HS-27A (cell line): Measurements from ENCODE around the gene RDH11.

ENCODE experiments used
- DNase-seq: peaks from one replicate; pipeline ENCODE4 v3.0.0-alpha.2; 2012; ENCODE audit warnings: low read depth, missing footprints

The RDH11 gene

DNA sequence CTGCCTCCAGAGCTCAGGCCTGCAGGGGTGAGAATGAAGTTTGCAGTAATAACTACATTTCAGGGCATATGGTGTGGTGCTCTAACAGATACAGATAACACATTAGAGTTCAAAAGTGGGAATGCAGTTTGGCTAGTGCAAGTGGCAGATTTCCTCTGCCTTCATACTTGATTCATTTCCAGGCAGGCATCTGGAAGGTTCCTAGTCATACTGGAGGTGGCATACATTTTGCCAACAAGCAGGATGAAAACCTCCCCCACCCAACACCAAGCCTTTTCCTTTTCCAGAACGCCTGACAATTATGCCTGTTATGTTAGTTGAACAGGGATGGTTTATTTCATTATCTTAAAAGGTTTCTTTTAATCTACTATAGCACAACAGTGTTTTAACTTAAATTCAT, 45.4 kb downstream of the RDH11 start:
- no peak for DNase-seq

GRCh38 chr14:67646131-67646530, 49.4 kb downstream of the RDH11 start:
- no peak for DNase-seq

GRCh38 chr14:67645414-67645813, 50.1 kb downstream of the RDH11 start:
- no peak for DNase-seq

DNA sequence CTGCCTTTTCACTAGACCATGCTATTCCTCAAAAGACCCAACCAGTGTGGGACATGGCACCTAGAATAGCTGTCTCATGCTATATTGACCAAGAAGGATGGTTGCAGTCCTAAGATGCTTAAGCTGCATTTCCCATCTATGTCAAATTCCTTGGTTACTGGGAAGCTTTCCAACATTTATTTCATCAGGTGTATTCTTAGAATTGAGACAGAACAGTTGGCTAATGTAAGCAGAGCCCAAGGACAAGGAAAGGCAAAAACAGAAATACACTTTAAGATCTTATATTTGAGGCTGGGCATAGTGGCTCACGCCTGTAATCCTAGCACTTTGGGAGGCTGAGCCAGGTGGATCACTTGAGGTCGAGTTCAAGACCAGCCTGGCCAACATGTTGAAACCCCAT, 51.1 kb downstream of the RDH11 start:
- DNase-seq, result no peak

DNA sequence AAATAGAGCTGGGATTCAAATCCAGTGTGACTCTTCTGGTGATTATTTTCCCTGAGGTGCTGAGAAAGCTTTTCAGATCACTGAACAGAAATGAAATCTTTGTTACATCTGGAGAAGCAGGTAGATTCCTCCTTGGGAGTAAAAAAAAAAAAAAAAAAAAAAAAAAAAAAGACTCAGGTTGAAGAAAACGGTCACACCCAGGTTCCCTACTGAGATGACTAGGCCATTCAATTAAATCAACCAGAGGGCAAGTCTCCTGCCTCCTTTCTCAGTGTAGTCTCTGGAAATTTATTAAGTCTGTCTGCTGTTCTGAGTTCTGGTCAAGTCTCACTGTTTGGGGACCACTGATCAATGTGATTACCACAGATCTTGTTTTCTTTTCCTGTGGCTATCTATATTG, 51.9 kb downstream of the RDH11 start:
- no peak for DNase-seq

DNA sequence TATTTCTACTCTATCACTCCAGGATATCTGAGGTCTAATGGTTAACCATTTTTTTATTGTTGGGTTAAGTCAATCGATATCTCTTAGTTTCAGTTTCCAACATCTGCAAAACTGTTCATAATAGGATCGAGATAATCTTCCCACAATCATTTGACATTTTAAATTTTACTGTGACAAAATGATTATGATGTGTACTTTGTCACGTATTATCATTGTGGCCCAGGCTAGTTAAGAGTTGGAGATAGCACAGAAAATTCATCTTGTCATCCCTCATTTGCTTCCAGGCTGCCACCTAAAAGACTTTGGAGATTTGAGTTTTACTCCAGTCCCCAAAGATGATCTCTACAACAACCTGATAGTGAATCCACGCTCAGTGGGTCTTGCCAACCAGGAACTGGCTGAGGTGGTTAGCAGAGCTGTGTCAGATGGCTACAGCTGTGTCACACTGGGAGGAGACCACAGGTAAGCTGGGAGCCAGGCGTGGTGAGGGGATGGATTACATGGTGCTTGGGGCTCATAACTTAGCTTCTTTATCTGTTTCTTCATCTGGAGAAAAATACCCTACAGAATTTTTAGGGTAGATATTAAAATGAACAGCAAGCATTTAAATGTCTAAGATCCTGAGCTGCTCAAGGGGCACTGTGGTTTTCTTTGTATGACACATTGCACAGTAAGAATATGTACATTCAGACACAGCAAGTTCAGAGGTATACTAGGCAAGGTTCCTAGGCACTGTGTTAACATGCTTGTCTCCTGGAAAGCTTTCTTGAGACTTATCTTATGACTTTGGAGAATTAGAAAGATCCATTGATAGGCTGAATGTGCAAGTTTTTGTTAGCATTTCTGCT, 53.4 kb downstream of the RDH11 start:
- DNase-seq, result no peak

DNA sequence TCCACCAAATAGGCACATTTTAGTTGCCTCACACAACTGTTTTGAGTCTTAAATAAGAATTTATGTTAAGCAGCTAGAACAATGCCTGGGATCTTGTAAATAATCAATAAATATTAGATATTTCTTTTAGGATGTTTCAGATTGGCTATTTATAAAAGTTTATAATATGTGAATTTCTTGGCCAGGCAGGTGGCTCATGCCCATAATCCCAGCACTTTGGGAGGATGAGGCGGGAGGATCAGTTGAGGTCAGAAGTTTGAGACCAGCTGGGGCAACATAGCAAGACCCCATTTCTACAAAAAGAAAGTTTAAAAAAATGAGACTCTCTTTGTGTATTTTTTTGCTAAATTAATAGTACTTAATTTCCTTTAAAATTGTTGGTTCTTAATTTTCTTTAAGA, 54.1 kb downstream of the RDH11 start:
- DNase-seq, result no peak

DNA sequence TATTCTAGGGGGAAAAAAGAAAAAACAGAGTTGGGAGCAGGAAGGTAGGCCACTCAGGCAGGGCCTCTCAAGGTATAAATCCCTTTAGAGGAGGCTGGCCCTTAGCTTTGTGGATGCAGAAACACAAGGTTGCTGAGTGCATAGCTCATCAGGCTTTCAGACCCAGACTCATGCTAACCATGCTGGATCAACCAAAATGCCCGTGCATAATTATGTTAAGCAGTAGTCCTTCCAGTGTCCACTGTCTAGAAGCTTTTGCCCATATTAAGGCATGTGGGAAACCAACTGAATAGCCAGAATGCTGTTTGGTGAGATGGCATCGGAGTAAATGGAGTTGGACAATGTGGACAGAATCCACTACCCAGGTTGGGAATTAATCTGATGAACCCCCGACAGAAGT, 56.9 kb downstream of the RDH11 start:
- DNase-seq, result no peak

GRCh38 chr14:67636361-67636919, 59.1 kb downstream of the RDH11 start:
- DNase-seq, result no peak

GRCh38 chr14:67633451-67634147, 62.0 kb downstream of the RDH11 start:
- no peak for DNase-seq

DNA sequence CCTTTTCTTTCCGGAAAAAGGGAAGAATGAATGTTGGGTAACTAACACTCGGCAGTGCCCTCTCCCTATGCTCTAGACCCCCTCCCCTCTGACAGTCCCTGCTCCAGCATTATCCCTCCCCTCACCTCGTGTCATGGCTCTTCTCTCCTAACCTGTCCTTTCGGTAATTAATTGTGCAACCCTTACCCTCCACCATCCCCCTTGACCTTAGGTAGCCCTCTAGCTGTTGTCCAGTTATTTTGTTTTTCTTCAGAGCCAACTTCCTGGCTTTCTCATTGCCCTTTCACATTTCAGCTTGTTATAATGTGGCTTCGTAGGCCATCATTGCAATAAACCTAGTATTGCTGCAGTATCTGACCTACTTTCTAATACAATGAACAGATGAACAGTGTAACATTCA, 64.6 kb downstream of the RDH11 start:
- DNase-seq, result no peak

GRCh38 chr14:67630186-67630585, 65.4 kb downstream of the RDH11 start:
- no peak for DNase-seq

DNA sequence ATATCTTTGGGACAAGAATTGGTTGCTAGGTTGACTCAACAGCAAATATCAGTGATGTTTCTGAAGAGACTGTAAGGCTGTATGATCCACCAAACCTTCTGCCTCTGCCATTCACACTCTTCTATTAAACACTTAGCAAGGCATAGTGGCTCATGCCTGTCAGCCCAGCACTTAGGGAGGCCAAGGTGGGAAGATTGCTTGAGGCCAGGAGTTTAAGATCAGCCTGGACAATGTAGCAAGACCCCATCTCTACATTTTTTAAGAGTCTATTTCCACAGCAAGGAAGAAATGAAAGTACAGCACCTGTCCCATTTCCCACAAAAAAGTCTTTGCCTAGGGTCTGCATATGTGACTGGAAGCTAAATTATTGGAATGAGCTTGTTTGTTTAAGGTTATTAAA, 68.0 kb downstream of the RDH11 start:
- DNase-seq, result no peak
